Thyroid gland (tissue), 4 donors: ENCODE results near the gene RADIL. TPM values are rescaled to one million over a fixed set of nuclear protein-coding genes. Genes with fewer than 3 reads are reported as not detected.

Experiments used
- DNase-seq, 2 donors: peaks; one replicate each; pipeline ENCODE4 v3.0.0-alpha.2; 2019
- H3K27ac ChIP-seq, 3 donors: fragments of 200-600 bp; sonication (generic); 1 replicate in 2 of 3; 2 replicates in 1 of 3; pipeline ENCODE4 v1.5.1; 2016 to 2019; ENCODE audit warnings: mild to moderate bottlenecking in 1 of 3, moderate library complexity in 1 of 3
- H3K27me3 ChIP-seq: fragments of 200-600 bp; sonication (generic); one replicate; pipeline ENCODE4 v1.5.1; 2019
- H3K36me3 ChIP-seq, 2 donors: fragments of 200-600 bp; sonication (generic); one replicate each; pipeline ENCODE4 v1.5.1; 2016 to 2019
- H3K4me1 ChIP-seq, 2 donors: fragments of 200-600 bp; sonication (generic); one replicate each; pipeline ENCODE4 v1.5.1; 2017 to 2019
- H3K4me3 ChIP-seq, 3 donors: fragments of 200-600 bp; sonication (generic); replicated peaks in 1 of 3; 1 replicate in 2 of 3; 2 replicates in 1 of 3; pipeline ENCODE4 v1.5.1; 2016; ENCODE audit warnings: mild to moderate bottlenecking in 1 of 3
- H3K9me3 ChIP-seq: fragments of 200-600 bp; sonication (generic); one replicate; pipeline ENCODE4 v1.5.1; 2017
- POLR2A ChIP-seq, 2 donors: fragments of 450-650 bp; IDR thresholded peaks; one replicate each; pipeline ENCODE4 v1.6.1; 2017; ENCODE audit warnings: antibody characterized with exemption in 2 of 2, mild to moderate bottlenecking in 2 of 2, moderate library complexity in 1 of 2
- WGBS, 2 donors: methylation state at CpG; one replicate each; pipeline ENCODE4 v1.1.5; 2017; 5-methylcytosine and 5-hydroxymethylcytosine counted together
- intact Hi-C: fragments of 100-400 bp; cut with DNase I; formaldehyde crosslinking; loops from one replicate; pipeline ENCODE4 v1.15.1; 2023
- total RNA-seq, 4 donors: library from RNA; depleted of rRNA; stranded (reverse); fragments of >200 nt; gene quantifications; one replicate each; pipeline ENCODE4 v1.2.3, GENCODE V29; 2016
- TF ChIP-seq, protein P1 (sequence below), 6 experiments: fragments of 200-600 bp in 3 of 6; fragments of 450-650 bp in 3 of 6; sonication (generic) in 3 of 6; IDR thresholded peaks; one replicate each; pipeline ENCODE4 v1.5.1; 2016 to 2019; ENCODE audit warnings: antibody characterized with exemption in 6 of 6, mild to moderate bottlenecking in 2 of 6, inconsistent platforms in 1 of 6, moderate library complexity in 1 of 6

Gene RADIL
- total RNA-seq, 4 donors from 2014 or later: 4.9 to 11.1 (median 7.1) TPM

DNA sequence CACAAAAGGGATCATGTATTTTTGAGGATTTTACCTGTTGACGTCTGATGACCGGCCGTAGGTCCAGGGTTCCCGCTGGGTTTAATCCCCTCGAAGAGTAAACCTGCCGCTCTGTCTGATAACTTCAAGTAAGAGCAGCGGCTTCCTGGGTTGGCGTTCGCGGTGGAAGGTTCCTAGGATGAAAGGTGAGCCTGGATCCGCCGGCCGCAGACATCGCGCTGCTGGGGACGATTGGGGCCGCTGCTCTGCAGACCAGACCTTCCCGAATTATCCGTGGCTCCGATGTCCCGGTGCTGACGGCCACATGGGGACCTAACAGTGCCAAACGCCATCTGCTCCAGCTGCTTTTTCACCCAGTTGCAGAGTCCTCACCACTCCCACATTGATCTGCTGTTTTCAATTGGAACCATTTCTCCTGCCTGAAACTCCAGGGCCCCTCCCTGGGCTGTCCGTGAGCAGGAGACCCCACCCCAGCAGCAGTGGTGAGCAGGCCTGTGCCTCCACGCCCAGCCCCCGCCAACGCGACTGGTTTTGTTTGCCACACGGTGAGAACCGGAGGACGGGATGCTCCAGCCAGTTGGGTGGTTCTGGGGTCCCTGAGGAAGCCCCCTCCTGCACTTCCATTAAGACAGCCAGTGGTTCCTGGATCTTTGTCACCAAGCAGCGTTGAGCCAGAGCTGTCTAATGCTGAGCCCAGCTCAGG lies 120.3 kb downstream of the RADIL start:
- intact Hi-C loops: no loop called here
- H3K4me1 ChIP-seq: no peaks in the 10 kb centered on the region
- peaks cover 48 to 62% of the 10 kb centered on the region in 2 donors for H3K36me3 ChIP-seq
- DNase-seq: no peak
- TF ChIP-seq, protein P1, sequence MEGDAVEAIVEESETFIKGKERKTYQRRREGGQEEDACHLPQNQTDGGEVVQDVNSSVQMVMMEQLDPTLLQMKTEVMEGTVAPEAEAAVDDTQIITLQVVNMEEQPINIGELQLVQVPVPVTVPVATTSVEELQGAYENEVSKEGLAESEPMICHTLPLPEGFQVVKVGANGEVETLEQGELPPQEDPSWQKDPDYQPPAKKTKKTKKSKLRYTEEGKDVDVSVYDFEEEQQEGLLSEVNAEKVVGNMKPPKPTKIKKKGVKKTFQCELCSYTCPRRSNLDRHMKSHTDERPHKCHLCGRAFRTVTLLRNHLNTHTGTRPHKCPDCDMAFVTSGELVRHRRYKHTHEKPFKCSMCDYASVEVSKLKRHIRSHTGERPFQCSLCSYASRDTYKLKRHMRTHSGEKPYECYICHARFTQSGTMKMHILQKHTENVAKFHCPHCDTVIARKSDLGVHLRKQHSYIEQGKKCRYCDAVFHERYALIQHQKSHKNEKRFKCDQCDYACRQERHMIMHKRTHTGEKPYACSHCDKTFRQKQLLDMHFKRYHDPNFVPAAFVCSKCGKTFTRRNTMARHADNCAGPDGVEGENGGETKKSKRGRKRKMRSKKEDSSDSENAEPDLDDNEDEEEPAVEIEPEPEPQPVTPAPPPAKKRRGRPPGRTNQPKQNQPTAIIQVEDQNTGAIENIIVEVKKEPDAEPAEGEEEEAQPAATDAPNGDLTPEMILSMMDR (IDR thresholded peaks at IDR 0.05): no peak
- no peak for TF ChIP-seq POLR2A (IDR thresholded peaks at IDR 0.05)
- WGBS, 2 donors: 96% methylated on average over 32 of the region's 32 CpGs
- H3K4me3 ChIP-seq: no peak overlapping the region
- no peaks in the 10 kb centered on the region for H3K9me3 ChIP-seq
- H3K27ac ChIP-seq: no peak overlapping the region
- no peaks in the 10 kb centered on the region for H3K27me3 ChIP-seq

DNA sequence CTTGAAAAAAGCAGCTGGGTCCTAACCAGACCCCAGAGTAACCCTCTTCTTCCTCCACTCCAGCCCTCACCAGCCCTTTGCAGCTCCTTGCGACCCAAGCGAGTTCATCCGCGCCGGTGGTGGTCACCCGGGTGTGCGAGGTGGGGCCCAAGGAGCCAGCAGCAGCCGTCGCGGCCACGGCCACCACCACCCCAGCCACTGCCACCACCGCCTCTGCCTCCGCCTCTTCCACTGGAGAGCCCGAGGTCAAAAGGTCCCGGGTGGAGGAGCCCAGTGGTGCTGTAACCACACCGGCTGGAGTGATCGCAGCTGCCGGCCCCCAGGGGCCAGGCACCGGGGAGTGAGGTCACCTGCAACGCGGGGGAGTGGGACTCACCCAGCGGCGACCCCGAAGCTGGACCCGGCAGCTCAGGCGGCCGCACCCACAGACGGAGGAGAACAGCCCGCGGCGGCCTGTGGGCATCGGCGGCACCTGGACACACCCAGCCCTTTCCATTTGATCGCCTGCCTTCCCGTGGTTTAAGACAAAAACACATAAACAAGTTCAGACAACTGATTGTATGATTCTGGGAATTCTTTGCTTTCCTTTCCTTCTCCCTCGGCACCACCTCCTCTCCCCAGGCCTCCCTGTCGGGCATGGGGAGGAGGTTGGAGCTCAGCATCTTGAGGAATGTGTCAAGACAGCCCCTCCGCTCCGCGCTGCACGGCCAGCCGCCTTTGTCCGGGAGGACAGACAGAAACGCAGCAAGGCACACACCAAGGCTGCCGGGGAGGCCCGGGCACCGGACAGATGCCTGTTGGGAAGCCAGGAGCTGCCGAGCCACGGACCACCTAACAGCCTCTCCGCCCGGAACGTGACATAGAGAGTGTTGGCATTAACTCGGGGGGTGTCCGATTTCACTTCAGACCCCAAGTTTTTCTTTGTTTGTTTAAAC lies 121.1 kb downstream of the RADIL start:
- H3K27me3 ChIP-seq: no peaks in the 10 kb centered on the region
- DNase-seq: no peak
- H3K4me1 ChIP-seq: no peaks in the 10 kb centered on the region
- no peaks in the 10 kb centered on the region for H3K9me3 ChIP-seq
- 94 to 96% methylated on average over 46 to 52 of the region's 54 CpGs for WGBS, 2 donors
- TF ChIP-seq POLR2A (IDR thresholded peaks at IDR 0.05): no peak
- TF ChIP-seq, protein P1 (IDR thresholded peaks at IDR 0.05): no peak
- intact Hi-C loops: no loop called here
- no peak overlapping the region for H3K27ac ChIP-seq
- H3K4me3 ChIP-seq: no peak overlapping the region
- H3K36me3 ChIP-seq: peaks cover 55 to 69% of the 10 kb centered on the region in 2 donors

DNA sequence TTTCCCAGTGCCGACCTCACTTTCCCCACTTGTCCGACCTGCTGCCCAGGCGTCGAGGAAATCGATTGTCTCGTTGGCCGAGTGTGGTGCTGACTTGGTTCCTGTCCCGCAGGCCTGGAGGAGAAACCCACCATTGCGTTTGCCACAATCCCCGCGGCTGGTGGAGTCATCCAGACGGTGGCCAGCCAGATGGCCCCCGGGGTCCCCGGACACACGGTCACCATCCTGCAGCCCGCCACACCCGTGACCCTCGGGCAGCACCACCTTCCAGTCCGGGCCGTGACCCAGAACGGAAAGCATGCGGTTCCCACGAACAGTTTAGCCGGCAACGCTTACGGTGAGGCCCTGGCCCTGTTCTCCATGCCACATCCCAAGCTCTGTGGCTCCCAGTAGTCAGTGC lies 122.6 kb downstream of the RADIL start:
- TF ChIP-seq, protein P1 (IDR thresholded peaks at IDR 0.05): no peak
- no peak for TF ChIP-seq POLR2A (IDR thresholded peaks at IDR 0.05)

DNA sequence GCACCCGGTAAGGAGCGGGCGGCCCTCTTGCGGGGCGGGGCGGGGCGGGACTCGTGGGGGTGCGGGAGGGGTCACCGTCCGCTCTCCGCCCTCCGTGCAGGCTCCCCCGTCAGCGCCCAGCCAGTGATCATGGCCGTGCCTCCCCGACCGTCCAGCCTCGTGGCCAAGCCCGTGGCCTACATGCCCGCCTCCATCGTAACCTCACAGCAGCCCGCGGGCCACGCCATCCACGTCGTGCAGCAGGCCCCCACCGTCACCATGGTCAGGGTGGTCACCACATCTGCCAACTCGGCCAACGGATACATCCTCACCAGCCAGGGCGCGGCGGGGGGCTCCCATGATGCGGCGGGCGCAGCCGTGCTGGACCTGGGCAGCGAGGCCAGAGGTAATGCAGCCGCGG lies 124.3 kb downstream of the RADIL start:
- Histone ChIP-seq H3K27me3 (no peaks in the 10 kb centered on the region), H3K4me3 (no peak overlapping the region), H3K36me3 (peaks cover 83 to 85% of the 10 kb centered on the region in 2 donors), H3K4me1 (no peaks in the 10 kb centered on the region), H3K27ac (no peak overlapping the region), H3K9me3 (no peaks in the 10 kb centered on the region)
- TF ChIP-seq POLR2A (IDR thresholded peaks at IDR 0.05): no peak
- TF ChIP-seq, protein P1 (IDR thresholded peaks at IDR 0.05): no peak
- intact Hi-C loops: no loop called here
- DNase-seq: no peak
- 95 to 98% methylated on average over 15 to 34 of the region's 40 CpGs for WGBS, 2 donors

More for the DNA sequence above, 122.6 kb downstream of the RADIL start:
- Histone ChIP-seq H3K4me1 (no peaks in the 10 kb centered on the region), H3K27ac (no peak overlapping the region), H3K36me3 (peaks cover 68 to 82% of the 10 kb centered on the region in 2 donors), H3K9me3 (no peaks in the 10 kb centered on the region), H3K27me3 (no peaks in the 10 kb centered on the region), H3K4me3 (no peak overlapping the region)
- intact Hi-C loops: no loop called here
- DNase-seq: no peak
- WGBS, 2 donors: 93 to 96% methylated on average over 24 to 26 of the region's 26 CpGs
